Measurements from ENCODE around the gene OR2J1. TPM values are rescaled to one million over a fixed set of nuclear protein-coding genes. Genes with fewer than 3 reads are reported as not detected.

OR2J1 gene
- total RNA-seq, 1 experiment from 2014 or later: not detected

GRCh38 chr6:29079203-29079602 is 20.1 kb upstream of the OR2J1 start:
- Mint-ChIP-seq H3K27ac (no peak overlapping the region), H3K36me3 (no peaks in the 10 kb centered on the region), H3K27me3 (ENCODE audit: low read depth) (no peaks in the 10 kb centered on the region; the same call in 1 of the 2 replicates), H3K4me3 (no peak overlapping the region), H3K9me3 (no peaks in the 10 kb centered on the region), H3K4me1 (no peaks in the 10 kb centered on the region)
- ATAC-seq (no peak), DNase-seq (ENCODE audit: low spot score) (no peak)
- ChIA-PET POLR2A (no interaction called here), CTCF (no interaction called here)
- TF ChIP-seq TCF7 (CRISPR knock-in tag; IDR thresholded peaks at IDR 0.05; ENCODE audit: low read depth): no peak
- no peak for TF ChIP-seq MAX (CRISPR knock-in tag; IDR thresholded peaks at IDR 0.05)
- TF ChIP-seq SMAD3 (CRISPR knock-in tag; IDR thresholded peaks at IDR 0.05; ENCODE audit: borderline replicate concordance): no peak
- no peak for TF ChIP-seq FOXP4 (CRISPR knock-in tag; IDR thresholded peaks at IDR 0.05)
- no peak for TF ChIP-seq PRDM15 (CRISPR knock-in tag; IDR thresholded peaks at IDR 0.05)
- no peak for TF ChIP-seq ZNF396 (CRISPR knock-in tag; IDR thresholded peaks at IDR 0.05; ENCODE audit: borderline replicate concordance)
- no peak for TF ChIP-seq IRF1 (CRISPR knock-in tag; IDR thresholded peaks at IDR 0.05)
- TF ChIP-seq ZNF232 (CRISPR knock-in tag; IDR thresholded peaks at IDR 0.05): no peak
- no peak for TF ChIP-seq MYBL2 (CRISPR knock-in tag; IDR thresholded peaks at IDR 0.05)
- TF ChIP-seq FOXK1 (CRISPR knock-in tag; IDR thresholded peaks at IDR 0.05): no peak
- TF ChIP-seq ZNF416 (CRISPR knock-in tag; IDR thresholded peaks at IDR 0.05): no peak
- TF ChIP-seq ARID4B (CRISPR knock-in tag; IDR thresholded peaks at IDR 0.05; ENCODE audit: borderline replicate concordance): no peak
- TF ChIP-seq ZNF138 (CRISPR knock-in tag; conservative IDR thresholded peaks at IDR 0.05): no peak

- Mint-ChIP-seq H3K27me3 (ENCODE audit: low read depth) (no peaks in the 10 kb centered on the region; the same call in 1 of the 2 replicates), H3K36me3 (no peaks in the 10 kb centered on the region), H3K4me3 (no peak overlapping the region), H3K4me1 (no peaks in the 10 kb centered on the region), H3K27ac (no peak overlapping the region), H3K9me3 (no peaks in the 10 kb centered on the region)
- no peak for DNase-seq (ENCODE audit: low spot score)
- ATAC-seq: no peak
- CTCF ChIA-PET: interaction anchor here (1.6 kb wide), 1 partner anchor 9 kb away, joined by 7 read pairs; no protein-coding TSS in a partner anchor
- POLR2A ChIA-PET: no interaction called here
- TF ChIP-seq ATF3 (CRISPR knock-in tag; conservative IDR thresholded peaks at IDR 0.05): no peak
- no peak for TF ChIP-seq RELA (CRISPR knock-in tag; IDR thresholded peaks at IDR 0.05; ENCODE audit: borderline replicate concordance)
- TF ChIP-seq ZNF396 (CRISPR knock-in tag; IDR thresholded peaks at IDR 0.05; ENCODE audit: borderline replicate concordance): no peak
- no peak for TF ChIP-seq CBFB (CRISPR knock-in tag; IDR thresholded peaks at IDR 0.05; ENCODE audit: low read depth)
- no peak for TF ChIP-seq CDX4 (CRISPR knock-in tag; IDR thresholded peaks at IDR 0.05; ENCODE audit: borderline replicate concordance)
- no peak for TF ChIP-seq ZMAT4 (CRISPR knock-in tag; IDR thresholded peaks at IDR 0.05)
- TF ChIP-seq USF1 (CRISPR knock-in tag; IDR thresholded peaks at IDR 0.05): no peak
- no peak for TF ChIP-seq GTF2I (CRISPR knock-in tag; conservative IDR thresholded peaks at IDR 0.05)
Measured at GRCh38 chr6:29081312-29081711, 18.0 kb upstream of the OR2J1 start.

Measured in WTC11 (cell line).